ENCODE data around the gene ARID1B.
A peak's percentile ranks its signal among the peaks of the same experiment; 100 is the strongest.

ARID1B gene

GRCh38 chr6:157099912-157100593 lies 322.9 kb downstream of the ARID1B start:
- no peak for DNase-seq (ENCODE audit: low spot score)

- DNase-seq (ENCODE audit: low spot score) = no peak
These were observed 324.0 kb downstream of the ARID1B start for GRCh38 chr6:157101166-157101565.

GRCh38 chr6:157104803-157105202 lies 327.6 kb downstream of the ARID1B start:
- no peak for DNase-seq (ENCODE audit: low spot score)

GRCh38 chr6:157106487-157106886 lies 329.3 kb downstream of the ARID1B start:
- DNase-seq (ENCODE audit: low spot score) = peak; percentile 12

- no peak for DNase-seq (ENCODE audit: low spot score)
These were observed 330.4 kb downstream of the ARID1B start for GRCh38 chr6:157107571-157107914.

GRCh38 chr6:157107915-157108651 lies 330.9 kb downstream of the ARID1B start:
- DNase-seq (ENCODE audit: low spot score) = no peak

- no peak for DNase-seq (ENCODE audit: low spot score)
These were observed 331.7 kb downstream of the ARID1B start for GRCh38 chr6:157108923-157109322.

GRCh38 chr6:157110607-157111006 lies 333.4 kb downstream of the ARID1B start:
- DNase-seq (ENCODE audit: low spot score) = no peak

GRCh38 chr6:157113389-157113788 lies 336.2 kb downstream of the ARID1B start:
- no peak for DNase-seq (ENCODE audit: low spot score)

- DNase-seq (ENCODE audit: low spot score) = no peak
These were observed 339.2 kb downstream of the ARID1B start for GRCh38 chr6:157116426-157116825.

- no peak for DNase-seq (ENCODE audit: low spot score)
These were observed 340.4 kb downstream of the ARID1B start for GRCh38 chr6:157117431-157118095.

GRCh38 chr6:157119502-157120027 lies 342.4 kb downstream of the ARID1B start:
- no peak for DNase-seq (ENCODE audit: low spot score)

- DNase-seq (ENCODE audit: low spot score) = no peak
These were observed 343.5 kb downstream of the ARID1B start for GRCh38 chr6:157120534-157121232.

GRCh38 chr6:157121897-157122296 lies 344.7 kb downstream of the ARID1B start:
- no peak for DNase-seq (ENCODE audit: low spot score)

- DNase-seq (ENCODE audit: low spot score) = no peak
These were observed 346.1 kb downstream of the ARID1B start for GRCh38 chr6:157123234-157123633.

GRCh38 chr6:157124485-157125254 lies 347.5 kb downstream of the ARID1B start:
- DNase-seq (ENCODE audit: low spot score) = no peak

GRCh38 chr6:157125531-157125930 lies 348.4 kb downstream of the ARID1B start:
- DNase-seq (ENCODE audit: low spot score) = no peak

GRCh38 chr6:157126183-157127098 lies 349.3 kb downstream of the ARID1B start:
- DNase-seq (ENCODE audit: low spot score) = no peak

GRCh38 chr6:157128235-157128775 lies 351.1 kb downstream of the ARID1B start:
- DNase-seq (ENCODE audit: low spot score) = no peak

GRCh38 chr6:157131250-157131649 lies 354.1 kb downstream of the ARID1B start:
- no peak for DNase-seq (ENCODE audit: low spot score)
